ENCODE data around the gene PPIL6.

DNA sequence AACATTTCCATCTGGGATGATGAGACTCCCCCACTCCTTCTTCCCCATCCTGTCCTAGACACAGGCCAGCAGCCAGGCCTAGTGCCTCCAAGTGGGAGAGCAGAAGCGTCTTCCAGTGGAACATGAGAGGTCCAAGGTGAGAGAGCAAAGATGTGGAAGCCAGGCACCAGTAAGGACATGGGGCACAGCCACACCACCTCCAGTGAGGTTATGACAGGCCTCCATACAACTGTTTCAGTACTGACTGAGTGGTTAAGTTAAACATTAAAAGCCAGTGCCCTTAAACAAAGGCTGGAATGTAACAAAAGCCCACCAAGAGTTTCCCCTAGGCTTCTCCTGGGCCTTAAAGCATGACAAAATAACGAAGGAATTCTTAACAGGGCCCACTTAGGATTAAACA is 37.3 kb upstream of the PPIL6 start:
- TF ChIP-seq CTCF (IDR thresholded peaks at IDR 0.05) (no peak), POLR2A (IDR thresholded peaks at IDR 0.05) (no peak), EP300 (IDR thresholded peaks at IDR 0.05; ENCODE audit: low read depth) (no peak)

Measured in transverse colon (tissue), 3 donors.